ENCODE data around the gene TOX2. TPM values are rescaled to one million over a fixed set of nuclear protein-coding genes. Genes with fewer than 3 reads are reported as not detected.

TOX2 gene
- total RNA-seq, 3 donors from 2014 or later: 0.66 to 1.1 (median 0.87) TPM

DNA sequence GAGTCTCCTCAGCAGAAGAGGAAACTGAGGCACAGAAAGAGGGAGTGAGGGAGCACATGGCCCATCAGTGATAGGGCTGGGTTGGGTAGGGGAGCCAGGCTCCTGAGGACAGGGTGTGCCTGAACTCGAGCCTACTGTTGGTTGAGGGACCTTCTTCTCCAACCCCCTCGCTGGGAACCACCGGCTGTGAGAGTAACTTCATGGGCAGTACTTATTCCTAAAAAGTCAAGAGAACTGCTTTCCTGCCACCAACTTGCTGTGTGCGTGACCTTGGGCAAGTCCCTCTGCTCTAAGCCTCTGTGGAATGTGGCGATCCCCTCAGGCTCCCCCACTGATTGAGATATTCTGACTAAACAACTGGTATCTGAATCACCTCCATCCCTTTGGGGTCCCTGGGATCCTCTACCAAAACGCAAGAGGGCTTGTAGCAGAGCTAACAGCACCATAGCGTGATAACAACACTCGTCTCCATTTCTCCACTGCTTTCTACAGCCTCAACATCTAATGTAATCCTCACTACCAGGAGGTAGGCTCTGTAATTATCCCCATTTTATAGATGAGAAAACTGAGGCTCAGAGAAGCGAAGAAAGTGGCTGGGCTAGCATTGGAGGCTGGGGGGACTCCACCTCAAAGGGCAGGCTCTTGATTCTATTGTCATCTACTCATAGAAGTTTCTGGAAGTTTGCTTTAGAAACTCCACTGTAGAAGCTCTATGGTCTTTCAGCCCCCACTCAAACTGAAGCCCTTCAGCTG lies 196.3 kb downstream of the TOX2 start:
- H3K27me3 Mint-ChIP-seq (ENCODE audit: low read depth): peaks cover 46% of the 10 kb centered on the region
- H3K9me3 Mint-ChIP-seq: peaks cover 10% of the 10 kb centered on the region
- H3K36me3 Mint-ChIP-seq (ENCODE audit: insufficient read depth): no peaks in the 10 kb centered on the region

DNA sequence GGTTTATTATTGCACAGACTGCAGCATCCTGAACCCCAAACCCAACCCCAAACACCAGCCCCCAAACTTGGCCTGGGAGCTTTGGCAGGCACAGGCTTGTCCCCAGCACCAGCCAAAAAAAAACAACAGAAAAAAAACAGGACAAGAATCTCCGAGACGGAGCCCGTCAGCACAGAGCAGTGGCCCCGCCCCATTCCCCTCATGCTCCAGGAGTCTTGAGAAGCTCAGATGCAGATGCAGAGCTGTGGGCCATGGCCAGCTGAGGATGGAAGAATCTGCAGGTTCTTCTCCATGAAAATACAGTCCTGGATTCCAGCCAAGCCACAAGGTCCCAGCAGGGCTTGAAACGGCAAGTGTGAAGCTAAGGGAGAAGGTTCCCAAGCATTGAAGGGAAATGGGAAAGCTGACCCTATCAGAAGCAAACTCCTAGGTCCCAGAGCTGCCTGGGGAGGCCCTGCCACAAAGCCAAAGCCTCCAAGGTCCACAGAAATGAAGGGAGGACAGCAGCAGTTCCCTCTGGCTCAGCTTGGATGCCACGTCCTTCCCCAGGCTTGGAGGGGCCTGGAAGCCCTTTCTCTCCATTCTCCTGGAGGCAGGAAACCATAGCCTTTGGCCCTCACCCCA lies 197.2 kb downstream of the TOX2 start:
- Mint-ChIP-seq H3K4me1 (ENCODE audit: low read depth) (peaks cover 4% of the 10 kb centered on the region), H3K4me3 (no peak overlapping the region), H3K9me3 (peaks cover 10% of the 10 kb centered on the region), H3K27me3 (ENCODE audit: low read depth) (peaks cover 45% of the 10 kb centered on the region), H3K36me3 (ENCODE audit: insufficient read depth) (no peaks in the 10 kb centered on the region)
- ATAC-seq (no peak), DNase-seq (no peak)

More for the DNA sequence above, 196.3 kb downstream of the TOX2 start:
- no peaks in the 10 kb centered on the region for H3K4me1 Mint-ChIP-seq (ENCODE audit: low read depth)
- no peak overlapping the region for H3K4me3 Mint-ChIP-seq
- DNase-seq: no peak
- ATAC-seq: no peak

DNA sequence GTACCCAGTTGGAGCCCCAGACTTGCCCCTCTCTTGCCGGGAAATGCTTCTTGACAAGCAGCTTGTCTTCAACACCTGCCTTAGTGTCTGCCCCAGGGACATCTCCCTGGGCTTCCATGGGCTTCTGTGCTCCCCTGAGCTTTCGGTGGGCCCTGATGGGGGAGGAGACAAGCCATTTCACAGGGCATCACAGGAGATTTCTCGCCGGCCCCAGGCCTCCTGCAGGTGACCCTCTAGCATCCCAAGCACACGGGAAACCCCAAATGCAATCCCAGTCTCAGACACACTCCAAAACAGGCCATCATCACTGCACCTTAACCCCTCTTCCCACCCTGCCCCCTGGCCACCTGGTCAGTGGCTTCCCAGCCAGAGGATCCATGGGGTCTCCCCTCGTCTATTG lies 197.8 kb downstream of the TOX2 start:
- peaks cover 45% of the 10 kb centered on the region for H3K27me3 Mint-ChIP-seq (ENCODE audit: low read depth)

DNA sequence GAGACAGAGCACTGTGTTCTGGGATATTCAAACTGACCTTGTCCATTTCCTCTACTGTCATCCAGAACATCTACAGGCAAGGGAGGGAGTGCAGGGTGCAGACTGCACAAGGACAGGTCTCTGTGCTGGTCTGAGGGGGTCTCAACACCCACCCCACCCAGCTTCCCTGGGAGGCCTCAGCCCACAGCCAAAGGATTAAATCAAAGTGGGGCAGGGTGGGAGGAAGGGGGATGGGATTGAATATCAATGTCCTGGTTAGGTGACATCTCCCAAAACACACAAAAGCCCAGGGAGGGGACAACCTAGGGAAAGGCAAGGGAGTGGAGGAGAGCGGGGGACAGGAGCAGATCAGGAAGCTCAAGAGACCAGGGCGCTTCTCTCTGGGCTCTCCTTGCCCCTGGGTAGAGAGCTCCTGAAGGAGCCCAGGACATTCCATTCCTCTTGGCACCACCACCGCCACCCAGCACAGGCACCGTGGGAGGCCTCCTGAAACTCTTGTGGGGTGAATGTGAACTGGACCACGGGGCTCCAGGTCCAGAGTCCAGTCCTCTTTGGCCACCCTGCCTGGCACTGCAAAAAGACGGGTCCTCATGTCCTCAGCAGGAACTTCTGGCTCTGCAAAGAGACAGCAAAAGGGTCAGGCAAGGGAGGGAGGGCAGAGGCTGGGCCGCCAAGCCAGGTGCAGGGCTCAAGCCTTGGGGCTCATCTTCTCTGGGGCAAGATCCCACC lies 198.4 kb downstream of the TOX2 start:
- DNase-seq: no peak
- peaks cover 4% of the 10 kb centered on the region for H3K4me1 Mint-ChIP-seq (ENCODE audit: low read depth)
- H3K27me3 Mint-ChIP-seq (ENCODE audit: low read depth): peaks cover 45% of the 10 kb centered on the region
- ATAC-seq: no peak
- no peaks in the 10 kb centered on the region for H3K36me3 Mint-ChIP-seq (ENCODE audit: insufficient read depth)
- peaks cover 5% of the 10 kb centered on the region for H3K9me3 Mint-ChIP-seq
- H3K4me3 Mint-ChIP-seq: no peak overlapping the region

More for the DNA sequence above, 197.8 kb downstream of the TOX2 start:
- Mint-ChIP-seq H3K9me3 (peaks cover 6% of the 10 kb centered on the region), H3K4me1 (ENCODE audit: low read depth) (peaks cover 4% of the 10 kb centered on the region), H3K36me3 (ENCODE audit: insufficient read depth) (no peaks in the 10 kb centered on the region), H3K4me3 (no peak overlapping the region)
- DNase-seq (no peak), ATAC-seq (no peak)

DNA sequence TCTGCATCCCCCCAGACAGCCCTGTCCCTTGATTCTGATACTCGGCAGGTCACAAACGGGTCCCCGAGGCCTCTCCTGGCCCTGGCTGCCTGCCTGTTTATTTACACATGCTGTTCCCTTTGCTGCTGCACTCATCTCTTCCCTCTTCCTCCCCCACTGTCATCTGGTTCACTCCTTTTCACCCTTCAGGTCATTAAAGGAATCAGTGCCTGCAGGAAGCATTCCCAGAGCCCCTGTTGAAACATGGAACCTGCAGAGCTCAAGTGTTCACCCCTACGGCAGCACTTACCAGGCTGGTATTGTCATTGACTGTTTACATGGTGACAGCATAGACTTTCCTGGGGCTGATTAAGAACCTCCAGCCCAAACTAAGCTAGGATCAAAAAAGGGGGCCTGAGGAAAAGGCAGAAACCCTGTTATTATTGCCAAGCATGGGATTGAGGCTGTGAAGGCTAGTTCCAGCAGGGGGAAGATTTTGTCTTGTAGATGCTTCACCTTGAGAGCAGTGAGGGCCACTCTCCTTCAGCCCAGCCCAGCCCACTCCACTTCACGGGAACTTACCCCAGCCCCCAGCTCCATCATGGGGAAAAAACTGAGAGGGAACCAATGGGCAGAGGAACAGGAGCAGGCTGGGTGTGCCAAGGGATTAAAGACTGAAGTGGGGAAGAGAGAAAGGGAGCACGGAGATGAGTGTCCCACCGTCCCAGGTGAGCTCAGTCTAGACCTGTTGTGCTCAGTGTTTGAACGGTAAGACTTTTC lies 199.1 kb downstream of the TOX2 start:
- H3K27me3 Mint-ChIP-seq (ENCODE audit: low read depth): peaks cover 44% of the 10 kb centered on the region
- ATAC-seq (no peak), DNase-seq (no peak)
- H3K36me3 Mint-ChIP-seq (ENCODE audit: insufficient read depth): no peaks in the 10 kb centered on the region
- peaks cover 3% of the 10 kb centered on the region for H3K9me3 Mint-ChIP-seq
- peaks cover 4% of the 10 kb centered on the region for H3K4me1 Mint-ChIP-seq (ENCODE audit: low read depth)
- no peak overlapping the region for H3K4me3 Mint-ChIP-seq

DNA sequence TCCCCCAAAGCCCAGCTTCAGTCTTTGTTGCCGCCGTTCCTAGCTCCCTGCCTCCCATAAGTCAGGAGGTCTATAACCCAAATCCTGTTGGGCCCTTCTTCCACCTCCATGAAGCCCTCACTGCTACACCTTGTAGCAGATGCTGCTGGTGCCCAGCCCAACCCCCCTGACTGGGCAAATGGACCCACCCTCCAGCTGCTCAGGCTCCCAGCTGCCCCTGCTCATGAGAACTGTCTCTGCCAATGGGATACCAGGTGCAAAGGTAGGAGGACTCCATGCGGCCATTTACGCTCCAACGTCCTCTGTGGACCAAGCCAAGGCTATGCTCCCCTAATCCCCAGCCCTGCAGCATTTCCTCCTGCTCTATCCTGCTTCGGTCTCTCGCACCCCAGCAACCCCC lies 200.5 kb downstream of the TOX2 start:
- H3K4me1 Mint-ChIP-seq (ENCODE audit: low read depth): peaks cover 4% of the 10 kb centered on the region
- H3K9me3 Mint-ChIP-seq: no peaks in the 10 kb centered on the region
- no peak for ATAC-seq
- H3K4me3 Mint-ChIP-seq: no peak overlapping the region
- H3K36me3 Mint-ChIP-seq (ENCODE audit: insufficient read depth): no peaks in the 10 kb centered on the region
- DNase-seq: no peak
- peaks cover 41% of the 10 kb centered on the region for H3K27me3 Mint-ChIP-seq (ENCODE audit: low read depth)

DNA sequence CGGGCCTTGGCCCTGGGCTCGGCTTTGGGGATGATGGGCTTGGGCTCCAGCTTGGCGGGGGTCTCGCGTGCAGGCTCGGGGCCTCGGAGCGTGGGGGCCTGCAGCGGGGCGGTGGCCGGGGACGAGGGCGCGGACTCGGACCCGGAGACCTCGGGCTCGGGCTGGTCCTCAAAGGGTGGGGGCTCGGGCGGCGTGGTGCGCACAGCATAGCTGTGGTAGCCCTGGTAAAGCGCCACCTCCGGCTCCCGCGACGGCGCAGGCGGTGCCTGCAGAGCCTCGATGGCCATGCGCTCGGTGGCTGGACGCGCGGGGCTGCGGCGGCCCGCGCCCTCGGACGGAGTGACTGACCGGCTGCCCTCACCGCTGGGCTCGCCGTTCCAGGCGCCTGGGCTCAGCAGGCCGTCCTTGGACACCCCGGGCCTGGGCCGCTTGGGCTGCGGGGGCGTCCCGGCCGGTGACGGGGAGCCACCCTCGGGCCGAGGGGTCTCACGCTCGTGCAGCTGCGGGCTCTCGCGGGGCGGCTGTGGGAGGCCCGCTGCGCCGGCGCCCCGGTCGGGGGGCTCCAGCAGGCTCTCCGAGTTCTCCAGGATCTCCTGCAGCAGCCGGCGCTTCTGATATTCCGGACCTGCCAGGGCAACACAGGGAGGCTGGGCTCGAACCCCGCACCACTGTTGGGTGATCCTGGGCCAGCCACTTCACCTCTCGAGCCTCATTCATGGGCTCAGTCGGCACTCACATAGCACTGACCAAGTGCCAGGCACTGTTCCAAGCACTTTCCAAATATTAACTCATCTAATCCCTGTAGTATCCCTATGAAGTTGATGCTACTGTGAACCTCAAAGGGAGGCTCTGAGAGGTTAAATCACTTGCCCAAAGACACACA lies 201.4 kb downstream of the TOX2 start:
- ATAC-seq (no peak), DNase-seq (no peak)
- Mint-ChIP-seq H3K9me3 (no peaks in the 10 kb centered on the region), H3K4me1 (ENCODE audit: low read depth) (peaks cover 4% of the 10 kb centered on the region), H3K27me3 (ENCODE audit: low read depth) (peaks cover 35% of the 10 kb centered on the region), H3K36me3 (ENCODE audit: insufficient read depth) (no peaks in the 10 kb centered on the region), H3K4me3 (no peak overlapping the region)

DNA sequence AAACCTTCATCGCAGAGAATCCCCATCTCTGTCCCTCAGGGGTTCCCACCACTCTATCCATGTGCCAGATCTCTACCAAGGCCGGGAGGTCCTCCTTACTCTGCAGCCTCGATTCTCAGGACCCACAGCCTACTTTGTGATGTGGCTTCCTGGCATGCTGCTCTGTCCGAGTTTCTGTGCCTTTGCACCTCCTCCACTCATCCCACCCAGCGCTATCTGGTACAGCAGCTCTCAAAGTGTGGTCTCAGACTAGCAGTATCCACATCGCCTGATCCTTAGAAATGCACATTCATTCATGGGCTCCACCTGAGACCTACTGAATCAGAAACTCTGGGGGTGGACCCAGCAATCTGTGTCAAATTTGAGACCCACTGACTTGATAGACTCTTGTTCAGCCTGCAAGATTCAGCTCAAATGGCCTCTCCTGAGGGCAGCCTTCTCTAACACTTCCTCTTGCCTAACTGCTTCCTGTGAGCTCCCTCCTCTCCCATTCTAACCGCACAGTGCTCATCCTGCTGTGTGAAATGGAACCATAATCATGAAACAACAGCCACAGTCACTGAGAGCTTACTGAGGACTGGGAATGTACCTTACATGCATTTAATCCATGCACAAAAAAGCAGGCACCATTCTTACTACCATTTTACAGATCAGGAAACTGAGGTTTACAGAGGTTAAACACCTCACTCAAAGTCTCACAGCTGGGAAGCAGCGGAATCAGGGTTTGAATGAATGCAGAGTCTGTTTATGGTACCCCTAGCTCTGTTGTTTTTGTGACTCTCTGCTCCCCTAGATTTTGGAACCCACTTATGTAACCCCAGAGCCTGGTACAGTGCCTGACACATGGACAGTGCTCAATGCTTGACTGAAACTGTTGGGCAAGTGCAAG lies 202.9 kb downstream of the TOX2 start:
- no peak overlapping the region for H3K4me3 Mint-ChIP-seq
- peaks cover 39% of the 10 kb centered on the region for H3K27me3 Mint-ChIP-seq (ENCODE audit: low read depth)
- ATAC-seq (no peak), DNase-seq (no peak)
- no peaks in the 10 kb centered on the region for H3K36me3 Mint-ChIP-seq (ENCODE audit: insufficient read depth)
- peaks cover 4% of the 10 kb centered on the region for H3K4me1 Mint-ChIP-seq (ENCODE audit: low read depth)
- no peaks in the 10 kb centered on the region for H3K9me3 Mint-ChIP-seq

DNA sequence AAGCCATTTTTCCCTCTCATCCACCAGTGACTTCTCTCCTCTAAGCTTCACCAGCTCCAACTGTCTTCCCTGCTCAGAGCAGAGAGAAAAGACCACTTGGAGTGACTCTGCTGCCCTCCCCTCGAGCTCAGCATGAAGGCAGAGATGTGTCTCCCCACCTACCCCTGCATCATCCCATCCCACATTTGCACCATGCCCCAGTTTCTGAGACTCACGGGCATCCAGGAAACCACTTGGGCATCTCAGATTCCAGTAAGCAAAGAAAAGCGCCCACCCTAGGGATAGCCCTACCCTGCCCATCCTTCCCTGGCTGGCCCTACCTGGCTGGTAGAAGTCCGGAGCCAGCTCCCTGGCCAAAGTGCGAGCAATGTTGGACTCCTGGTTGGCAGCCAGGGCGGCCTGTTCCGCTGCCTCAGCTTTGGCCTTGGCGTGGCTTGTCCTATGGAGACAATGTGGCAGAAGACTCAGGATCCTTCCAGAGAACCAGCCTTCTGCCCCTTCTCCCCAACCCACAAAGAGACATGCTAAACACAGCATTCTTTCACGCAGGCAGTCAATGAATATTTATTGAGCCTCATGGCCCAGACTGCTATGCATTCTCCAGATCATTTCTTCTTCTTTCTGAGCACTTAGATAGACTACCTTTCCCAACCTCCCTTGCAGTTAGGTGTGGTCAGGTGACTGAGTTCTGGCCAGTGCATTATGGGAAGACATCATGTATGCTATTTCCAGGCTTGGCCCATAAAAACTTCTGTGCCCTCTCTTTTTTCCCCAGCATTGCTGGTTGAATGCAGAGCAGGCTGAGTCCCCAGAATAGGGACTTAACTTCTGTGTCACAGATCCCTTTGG lies 203.8 kb downstream of the TOX2 start:
- ATAC-seq: no peak
- no peaks in the 10 kb centered on the region for H3K9me3 Mint-ChIP-seq
- H3K36me3 Mint-ChIP-seq (ENCODE audit: insufficient read depth): no peaks in the 10 kb centered on the region
- peaks cover 4% of the 10 kb centered on the region for H3K4me1 Mint-ChIP-seq (ENCODE audit: low read depth)
- DNase-seq: no peak
- H3K27me3 Mint-ChIP-seq (ENCODE audit: low read depth): peaks cover 40% of the 10 kb centered on the region
- H3K4me3 Mint-ChIP-seq: no peak overlapping the region

All from activated T-cell treated with anti-CD3 and anti-CD28 coated beads, Interleukin-2, amount 50 U/mL, for 4 hours (primary cell).